Activated T-cell treated with anti-CD3 and anti-CD28 coated beads, Interleukin-2, amount 50 U/mL, for 1 hour (primary cell): ENCODE results near the gene RNF223.

Source experiments
- DNase-seq: peaks from one replicate; pipeline ENCODE4 v3.0.0-alpha.2; 2020

The RNF223 gene

DNA sequence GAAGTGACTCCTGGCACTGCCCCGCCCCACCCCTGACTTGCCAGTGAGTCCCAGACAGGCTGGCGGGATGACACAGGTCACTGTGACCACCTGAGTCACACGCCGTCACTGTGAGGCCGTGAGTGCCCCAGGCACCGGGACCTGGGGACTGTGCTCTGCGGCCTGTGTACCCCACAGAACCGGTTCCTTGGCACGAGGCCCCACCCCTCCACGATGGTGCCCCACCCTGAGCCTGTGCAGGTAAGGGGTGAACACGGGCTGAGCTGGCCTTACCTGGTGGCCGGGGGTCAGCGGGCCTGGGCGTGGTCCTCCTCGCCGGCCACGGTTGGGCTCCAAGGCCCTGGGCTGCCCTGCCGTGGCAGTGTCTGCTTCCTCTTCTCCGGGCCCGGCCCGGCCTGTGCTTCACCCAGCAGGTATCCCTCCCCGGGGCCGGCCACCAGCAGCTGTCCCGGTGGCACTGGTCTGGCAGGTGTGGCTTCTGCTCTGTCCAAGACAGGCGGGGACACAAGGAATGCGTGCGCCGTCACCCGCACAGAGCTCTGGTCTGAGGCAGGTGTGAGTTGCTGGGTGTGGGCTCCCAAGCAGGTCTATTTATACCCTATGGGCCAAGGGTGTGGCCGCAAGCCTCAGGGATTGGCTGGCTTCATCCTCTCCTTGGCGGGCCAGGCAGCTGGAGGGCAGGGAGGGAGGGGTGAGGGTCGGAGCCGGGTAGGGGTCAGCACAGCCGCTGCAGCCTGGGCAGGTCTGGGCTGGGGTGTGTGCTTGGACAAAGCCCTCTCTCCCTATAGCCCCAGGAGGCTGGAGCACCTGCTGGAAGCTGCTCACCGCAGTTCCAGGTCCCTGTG is at the start of gene RNF223:
Gene RNF223 (minus strand): TSS at position 564 of the 845 bp plus-strand sequence. CDS start 1,740 bp downstream, outside the sequence.
- DNase-seq: no peak

DNA sequence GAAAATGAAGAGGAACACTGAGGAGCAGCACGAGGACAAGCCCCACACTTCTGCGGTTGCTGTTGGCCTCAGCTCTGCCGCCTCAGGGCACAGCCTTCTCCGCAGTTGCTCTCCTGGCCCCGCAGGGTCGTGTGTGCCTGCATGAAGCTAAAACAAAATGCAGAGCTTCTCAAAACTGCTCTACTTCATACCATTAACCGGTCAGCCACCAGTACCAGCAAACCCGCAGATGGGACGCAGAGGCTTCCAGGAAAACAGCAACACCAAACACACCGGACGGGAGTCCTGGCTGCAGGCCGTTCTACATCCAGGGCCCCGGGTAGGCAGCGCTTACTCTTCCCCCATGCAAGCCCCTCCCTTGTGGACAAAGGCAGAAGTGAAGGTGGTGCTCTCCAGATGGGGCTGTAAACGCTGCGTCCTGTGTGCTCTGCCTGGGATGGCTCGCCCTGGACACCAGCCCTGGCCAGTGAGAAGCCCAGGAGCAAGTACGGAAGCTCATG is 48.9 kb upstream of the RNF223 start:
- DNase-seq: no peak

- peak; percentile 89 for DNase-seq
Observed at GRCh38 chr1:1122078-1122811, 48.1 kb upstream of the RNF223 start.

DNA sequence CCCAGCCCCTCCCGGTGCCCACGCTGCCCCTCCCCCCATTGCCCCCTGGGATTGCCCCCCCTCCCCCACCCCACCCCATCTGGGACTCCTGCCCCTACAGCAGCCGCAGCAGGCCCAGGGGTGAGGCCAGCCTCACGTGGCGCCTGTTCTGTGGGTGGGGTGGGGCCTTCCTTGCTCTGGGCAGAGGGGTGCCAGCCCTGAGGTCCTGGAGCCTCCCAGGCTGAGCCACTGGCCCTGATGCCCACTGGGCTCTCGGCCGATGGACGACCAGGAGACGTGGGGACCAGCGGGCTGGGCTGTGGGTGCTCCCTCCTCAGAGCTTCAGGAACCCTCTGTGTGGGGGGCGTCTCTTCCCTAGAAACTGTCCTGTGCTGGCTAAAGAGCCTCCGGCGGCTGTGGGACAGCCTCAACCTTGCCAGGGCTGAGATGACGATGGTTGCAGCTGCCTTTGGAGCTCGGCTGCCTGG is 47.5 kb upstream of the RNF223 start:
- no peak for DNase-seq

DNA sequence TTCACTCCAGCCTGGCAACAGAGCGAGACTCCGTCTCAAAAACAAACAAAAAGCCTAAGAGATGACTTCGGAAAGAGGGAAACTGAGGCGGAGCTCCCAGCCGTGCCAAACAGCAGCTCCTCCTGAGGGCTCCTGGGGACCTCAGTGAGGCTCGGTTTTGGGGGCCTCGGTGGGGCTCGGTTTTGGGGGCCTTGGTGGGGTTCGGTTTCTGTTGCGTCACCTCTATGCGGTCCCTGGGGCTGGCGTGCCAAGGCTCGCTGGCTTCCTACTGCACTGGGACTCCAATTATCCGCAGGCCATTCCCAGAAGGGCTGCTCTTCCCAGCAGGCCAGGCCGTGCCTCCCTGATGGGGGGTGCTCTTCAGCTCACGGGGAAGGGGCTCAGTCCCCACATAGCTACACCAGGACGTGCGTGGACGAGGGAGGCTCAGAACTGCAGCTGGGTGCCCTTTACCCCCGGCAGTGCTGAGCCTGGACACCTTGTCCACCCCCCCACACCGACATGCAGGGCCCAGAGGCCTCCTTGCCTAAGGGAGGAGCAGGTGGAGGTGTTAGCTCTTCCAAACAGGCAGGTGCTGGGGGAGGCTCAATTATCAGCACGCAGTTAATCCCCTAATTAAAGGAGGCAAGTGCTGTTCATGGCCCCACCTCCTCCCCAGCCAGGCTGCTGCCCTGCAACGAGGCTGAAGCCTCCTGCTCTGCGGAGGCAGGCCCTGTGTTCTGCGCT is 46.9 kb upstream of the RNF223 start:
- DNase-seq: no peak

DNA sequence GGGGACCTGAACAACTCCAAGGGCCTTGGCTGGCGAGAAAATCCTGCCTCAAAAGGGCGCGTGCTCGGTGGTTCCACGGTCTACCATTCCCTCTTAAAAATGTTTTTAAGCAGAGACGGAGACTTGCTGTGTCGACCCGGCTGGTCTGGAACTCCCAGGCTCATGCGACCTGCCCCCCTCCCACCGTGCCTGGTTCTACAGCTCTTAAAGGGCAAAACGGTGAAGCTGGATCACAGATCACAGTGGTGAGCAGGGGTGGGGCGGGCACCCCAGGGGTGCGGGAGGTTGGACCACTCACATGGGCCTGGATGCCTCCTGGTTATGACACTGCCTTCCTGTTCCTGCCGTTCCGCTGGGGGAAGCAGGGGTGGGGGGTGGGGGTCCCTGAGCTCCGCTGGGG is 46.0 kb upstream of the RNF223 start:
- no peak for DNase-seq

DNA sequence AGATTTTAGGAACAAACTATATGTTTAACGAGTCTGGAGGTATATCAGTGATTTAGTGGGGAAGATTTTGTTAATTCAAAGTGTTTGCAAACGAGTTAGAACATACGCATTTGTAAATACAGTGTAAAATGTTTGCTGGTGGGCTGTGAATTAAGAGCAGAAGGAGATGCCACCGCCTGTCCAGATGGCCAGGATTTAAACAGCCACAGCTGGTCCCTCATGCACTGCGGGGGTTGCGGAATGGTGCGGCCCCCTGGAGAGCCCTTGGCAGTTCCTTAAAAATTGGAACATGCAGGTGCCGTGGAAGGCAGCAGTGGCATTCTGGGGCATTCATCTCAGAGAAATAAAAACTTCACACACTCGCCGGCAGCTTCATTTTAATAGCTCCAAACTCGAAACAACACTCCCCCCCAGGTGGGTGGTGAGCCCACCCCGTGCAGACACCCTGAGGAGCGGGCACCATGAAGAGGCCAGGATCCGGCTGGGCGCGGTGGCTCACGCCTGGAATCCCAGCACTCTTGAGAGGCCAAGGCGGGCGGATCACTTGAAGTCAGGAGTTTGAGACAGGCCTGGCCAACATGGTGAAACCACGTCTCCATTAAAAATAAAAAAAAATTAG is 45.3 kb upstream of the RNF223 start:
- no peak for DNase-seq

GRCh38 chr1:1118876-1119220 is 44.7 kb upstream of the RNF223 start:
- no peak for DNase-seq

DNA sequence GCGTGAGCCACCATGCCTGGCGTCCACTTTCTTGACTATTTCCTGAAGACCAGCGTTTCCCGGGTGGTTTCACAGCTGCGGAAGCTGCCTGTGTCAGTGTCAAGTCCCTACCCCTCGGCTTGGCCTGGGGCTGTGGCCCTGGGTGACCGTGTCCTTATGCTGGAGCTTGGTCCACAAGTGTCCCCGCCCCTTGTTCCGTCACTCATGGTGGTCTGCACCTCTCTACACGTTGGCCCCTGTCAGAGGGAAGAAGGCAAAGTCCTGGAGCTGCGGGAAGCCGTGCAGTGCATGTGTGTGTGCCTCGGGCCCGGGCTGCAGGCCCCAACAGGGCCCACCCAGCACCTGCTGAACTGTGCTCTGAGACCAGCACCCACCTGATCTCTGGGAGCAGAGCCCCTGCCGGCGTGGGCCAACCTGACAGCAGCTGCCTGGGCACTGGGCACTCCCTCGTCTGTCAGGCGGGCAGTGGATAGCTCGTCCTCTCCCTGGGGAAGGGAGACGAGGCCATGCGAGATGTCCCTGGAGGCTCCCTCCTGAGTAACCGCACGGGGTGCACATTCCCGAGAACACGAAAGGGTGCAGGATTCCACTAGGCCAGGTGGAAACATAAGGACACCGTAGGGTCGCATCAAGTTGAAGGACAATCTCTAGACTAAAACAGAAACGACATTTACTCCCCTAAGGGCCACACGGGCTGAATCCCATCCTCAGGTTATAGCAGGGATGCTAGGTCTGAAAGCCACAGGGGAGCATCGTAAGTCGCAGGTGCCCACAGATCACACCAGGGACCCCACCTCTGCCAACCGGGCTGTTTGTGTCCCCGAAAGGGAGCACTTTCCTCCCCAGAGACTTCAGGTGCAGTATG is 44.1 kb upstream of the RNF223 start:
- DNase-seq: no peak

GRCh38 chr1:1117469-1117831 is 43.3 kb upstream of the RNF223 start:
- DNase-seq: no peak

DNA sequence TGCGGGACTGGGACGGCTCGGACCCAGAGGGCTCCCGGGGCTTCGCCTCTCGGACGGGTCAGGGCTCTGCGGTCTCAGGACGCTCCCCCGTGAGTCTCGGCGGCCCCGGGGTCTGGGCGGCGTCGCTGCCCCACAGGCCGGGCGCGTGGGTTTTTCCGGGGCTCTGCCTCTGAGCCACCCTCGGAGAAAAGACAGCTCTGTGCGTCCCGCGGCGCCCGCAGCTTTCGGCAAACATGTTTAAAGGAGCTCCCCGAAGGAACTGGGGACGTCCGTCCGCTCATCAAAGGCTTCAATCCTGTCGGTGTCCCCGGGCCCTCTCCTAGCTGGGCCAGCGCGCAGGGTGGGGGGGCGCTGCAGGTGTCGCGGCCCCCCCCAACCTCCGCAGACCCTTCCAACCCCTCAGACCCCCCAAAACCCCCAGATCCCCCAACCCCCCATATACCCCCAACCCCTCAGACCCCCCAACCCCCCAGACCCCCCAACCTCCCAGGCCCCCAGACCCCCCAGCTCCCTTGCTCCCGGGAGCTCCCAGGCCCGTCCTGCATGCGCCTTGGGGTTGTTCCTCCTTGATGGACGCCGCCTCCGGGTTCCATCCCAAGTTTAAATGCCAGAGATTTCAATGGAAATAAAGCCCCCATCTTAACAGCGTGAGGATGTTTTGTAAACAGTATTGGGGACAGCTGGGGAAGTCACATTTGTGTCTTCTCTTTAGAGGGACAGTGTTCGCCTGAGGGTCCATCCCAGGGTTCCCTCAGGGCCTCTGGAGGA is 42.8 kb upstream of the RNF223 start:
- peak; percentile 57 for DNase-seq

DNA sequence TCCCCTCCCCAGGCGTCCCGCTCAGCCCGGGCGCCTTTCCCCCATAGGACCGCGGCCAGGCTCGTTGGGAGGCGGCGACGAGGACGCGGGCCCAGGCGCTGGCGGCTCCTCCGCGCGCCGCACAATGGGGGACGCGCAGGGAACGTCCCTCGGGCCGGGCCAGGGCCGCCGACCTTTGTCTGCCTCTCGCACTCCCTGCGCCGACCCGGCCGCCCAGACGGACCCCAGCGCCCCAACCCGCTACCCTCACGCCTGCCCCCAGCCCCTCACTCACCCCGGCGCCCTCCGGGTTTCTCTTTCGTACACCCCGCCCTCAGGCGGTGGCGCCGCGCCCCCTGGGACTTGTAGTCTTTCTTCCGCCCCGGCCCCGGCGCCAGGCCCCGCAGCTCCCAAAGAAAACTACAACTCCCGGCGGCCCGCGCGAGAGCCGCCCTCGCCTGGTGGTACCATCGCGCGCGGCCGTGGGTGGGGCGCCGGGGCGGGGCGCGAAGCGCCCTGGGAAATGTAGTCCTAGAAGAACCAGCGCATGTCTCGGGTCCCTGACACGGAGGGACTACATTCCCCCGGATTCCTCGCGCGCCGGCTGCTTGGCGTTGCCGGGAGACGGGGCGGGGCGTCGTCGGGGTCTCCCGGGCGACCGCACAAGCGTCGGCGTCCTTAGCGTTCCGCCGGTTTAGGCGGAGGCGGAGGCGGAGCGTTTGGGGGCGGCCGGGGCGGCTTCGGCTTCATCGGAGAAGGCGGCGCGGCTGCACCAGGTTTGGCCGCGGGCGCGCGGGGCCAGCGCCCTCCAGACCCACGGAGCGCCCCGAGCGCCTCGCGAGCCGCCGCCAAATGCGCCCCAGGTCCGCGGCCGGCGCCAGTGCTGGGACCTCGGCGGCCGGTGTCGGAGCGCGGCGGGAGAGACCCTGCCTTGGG is 41.9 kb upstream of the RNF223 start, which contains the start of gene C1orf159:
Gene C1orf159 (minus strand): TSS at position 304 of the 915 bp plus-strand sequence. CDS start 24,546 bp downstream, outside the sequence.
- peak; percentile 99 for DNase-seq

DNA sequence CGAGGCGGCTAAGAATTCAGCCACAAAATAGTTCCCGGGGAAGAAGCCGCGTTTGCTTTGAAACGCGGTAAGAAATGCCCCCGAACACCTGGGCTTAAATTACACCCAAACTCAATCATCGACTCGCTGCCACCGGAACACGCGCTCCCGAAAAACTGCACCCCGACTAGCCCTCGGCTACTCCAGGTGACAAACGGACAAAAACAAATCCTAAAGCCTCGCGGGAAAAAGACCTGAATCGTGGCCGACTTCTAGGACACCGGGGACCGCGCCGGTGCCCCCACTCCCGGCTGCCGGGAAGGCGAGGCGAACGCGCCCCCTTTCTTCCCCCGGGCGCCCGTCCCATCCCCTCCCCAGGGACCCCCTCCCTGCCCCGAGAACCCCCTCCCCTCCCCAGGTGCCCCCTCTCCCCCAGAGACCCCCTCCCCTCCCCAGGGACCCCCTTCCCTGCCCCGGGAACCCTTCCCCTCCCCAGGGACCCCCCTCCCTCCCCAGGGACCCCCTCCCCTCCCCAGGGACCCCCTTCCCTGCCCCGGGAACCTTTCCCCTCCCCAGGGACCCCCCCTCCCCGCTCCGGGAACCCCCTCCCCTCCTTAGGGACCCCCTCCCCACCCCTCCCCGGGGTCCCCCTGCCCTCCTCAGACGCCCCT is 41.2 kb upstream of the RNF223 start:
- DNase-seq: no peak

DNA sequence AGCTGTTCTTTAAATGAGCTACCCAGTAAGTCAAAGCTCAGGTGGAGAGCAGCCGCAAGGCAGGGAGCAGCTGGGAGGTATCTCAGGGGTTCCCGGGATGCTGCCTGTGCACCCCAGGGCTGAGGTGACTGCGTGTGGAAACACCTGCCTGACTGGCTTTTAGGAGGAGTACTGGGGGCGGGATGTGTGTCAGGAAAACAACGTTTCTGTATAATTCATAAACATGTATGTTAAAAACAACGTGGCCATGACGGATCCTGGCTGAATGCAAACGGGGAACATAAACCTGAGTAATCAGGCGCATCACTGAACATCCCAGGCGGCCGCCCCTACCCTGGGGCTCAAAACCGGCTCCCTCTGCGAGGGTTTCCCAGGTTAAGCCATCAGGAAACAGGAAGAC is 40.3 kb upstream of the RNF223 start:
- no peak for DNase-seq

DNA sequence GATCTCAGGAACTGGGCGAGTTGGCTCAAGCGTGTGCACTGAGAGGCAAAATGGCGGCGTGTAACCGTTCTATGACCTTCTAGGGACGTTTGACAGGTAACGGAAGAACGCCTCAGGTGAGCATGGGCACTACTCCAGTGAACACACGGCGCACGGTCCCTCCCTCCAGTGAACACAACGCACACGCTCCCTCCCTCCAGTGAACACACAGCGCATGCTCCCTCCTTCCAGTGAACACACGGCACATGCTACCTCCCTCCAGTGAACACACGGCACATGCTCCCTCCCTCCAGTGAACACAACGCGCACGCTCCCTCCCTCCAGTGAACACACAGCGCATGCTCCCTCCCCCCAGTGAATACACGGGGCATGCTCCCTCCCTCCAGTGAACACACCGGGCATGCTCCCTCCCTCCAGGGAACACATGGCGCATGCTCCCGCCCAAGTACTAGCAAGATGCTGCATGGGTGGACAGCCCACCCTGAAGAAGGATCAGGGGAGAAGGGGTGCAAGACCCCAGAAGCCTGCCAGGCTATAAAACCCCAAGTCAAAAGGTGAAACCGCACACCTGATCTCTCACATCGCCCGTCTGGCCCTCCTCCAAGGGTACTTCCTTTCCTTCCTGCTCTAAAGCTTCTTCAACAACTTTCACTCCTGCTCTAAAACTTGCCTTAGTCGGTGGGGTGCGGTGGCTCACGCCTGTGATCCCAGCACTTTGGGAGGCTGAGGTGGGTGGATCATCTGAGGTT is 38.3 kb upstream of the RNF223 start:
- DNase-seq: no peak

- no peak for DNase-seq
Observed at GRCh38 chr1:1111516-1112236, 37.6 kb upstream of the RNF223 start.

- DNase-seq: no peak
Observed at GRCh38 chr1:1110561-1110971, 36.5 kb upstream of the RNF223 start.

DNA sequence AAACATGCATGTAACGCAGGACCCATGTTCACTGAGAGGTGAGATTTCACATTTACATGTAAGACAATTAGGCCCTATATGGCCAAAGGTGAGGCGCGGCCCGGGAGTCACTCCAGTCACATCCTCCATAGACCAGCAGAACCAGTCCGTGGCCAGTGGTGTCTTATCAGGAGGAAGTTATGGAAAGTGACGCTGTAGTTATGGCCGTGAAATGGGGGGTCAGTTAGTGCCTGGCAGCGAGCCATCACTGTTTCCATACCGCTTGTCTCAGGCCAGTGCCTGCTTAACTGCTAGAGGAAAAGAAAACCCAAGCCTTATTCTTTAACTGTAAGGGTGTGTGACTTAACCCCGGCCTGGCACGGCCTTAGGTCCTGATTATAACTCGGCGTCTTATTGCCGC is 35.6 kb upstream of the RNF223 start:
- no peak for DNase-seq
